C4-2B (cell line): ENCODE data around the gene EHD2.

ENCODE experiments used
- CTCF ChIP-seq: fragments of 450-650 bp; conservative IDR thresholded peaks from 2 replicates; pipeline ENCODE4 v1.5.1; 2017; ENCODE audit warnings: mild to moderate bottlenecking
- ZFX ChIP-seq: fragments of 450-650 bp; IDR thresholded peaks from 2 replicates; pipeline ENCODE4 v1.6.1; 2017

DNA sequence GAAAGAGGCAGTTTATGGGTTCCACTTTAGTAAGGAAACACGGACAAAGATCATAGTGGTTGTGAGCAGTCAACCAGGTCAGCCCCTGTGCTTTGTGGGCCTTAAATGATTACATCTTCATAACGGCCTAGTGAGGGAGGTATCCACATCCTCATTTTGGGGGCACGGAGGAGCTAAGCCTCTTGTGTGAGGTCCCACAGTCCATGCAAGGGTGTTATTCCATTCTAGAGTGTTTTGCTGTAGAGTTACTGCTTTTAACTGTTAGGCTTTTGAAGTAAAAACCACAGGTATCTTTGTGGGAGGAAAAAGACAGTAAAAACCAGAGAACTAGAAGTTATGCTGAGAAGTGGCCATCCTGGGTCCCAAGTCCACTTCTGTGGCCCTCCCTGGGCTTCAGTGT, 36.1 kb downstream of the EHD2 start:
- TF ChIP-seq CTCF: no peak
- no peak for TF ChIP-seq ZFX
